CD14-positive monocyte (primary cell): ENCODE measurements around the gene BACH2. TPM values are rescaled to one million over a fixed set of nuclear protein-coding genes. Genes with fewer than 3 reads are reported as not detected.
A peak's percentile ranks its signal among the peaks of the same experiment; 100 is the strongest.

ENCODE experiments used
- DNase-seq, 3 donors: peaks; one replicate each; pipeline ENCODE4 v3.0.0-alpha.2; 2011 to 2022
- H2AFZ ChIP-seq: 2 replicates; pipeline ENCODE4 v1.6.0; 2012; ENCODE audit warnings: mild to moderate bottlenecking, low read depth, low read length, inconsistent platforms; ENCODE audit not compliant: insufficient read depth, poor library complexity, severe bottlenecking
- H3K27ac ChIP-seq, 2 donors: 1 replicate in 1 of 2; 2 replicates in 1 of 2; pipeline ENCODE4 v1.5.1; 2012 to 2013; ENCODE audit warnings: low read length in 2 of 2, control low read depth in 1 of 2, inconsistent platforms in 1 of 2, low read depth in 1 of 2, mild to moderate bottlenecking in 1 of 2
- H3K27me3 ChIP-seq, 2 donors: one replicate each; pipeline versions ENCODE4 v1.6.0 to v1.6.1; 2011 to 2013; ENCODE audit warnings: low read length in 2 of 2; ENCODE audit not compliant: control insufficient read depth in 2 of 2, insufficient read depth in 2 of 2
- H3K36me3 ChIP-seq, 2 donors: replicated peaks in 1 of 2; 1 replicate in 1 of 2; 2 replicates in 1 of 2; pipeline versions ENCODE4 v1.5.1 to v1.6.1; 2012 to 2013; ENCODE audit warnings: low read length in 2 of 2, control low read depth in 1 of 2, inconsistent platforms in 1 of 2, mild to moderate bottlenecking in 1 of 2; ENCODE audit not compliant: insufficient read depth in 2 of 2, control insufficient read depth in 1 of 2
- H3K4me1 ChIP-seq, 2 donors: 1 replicate in 1 of 2; 2 replicates in 1 of 2; pipeline versions ENCODE4 v1.5.1 to v1.6.1; 2012 to 2013; ENCODE audit warnings: low read length in 2 of 2, control low read depth in 1 of 2, inconsistent platforms in 1 of 2, mild to moderate bottlenecking in 1 of 2, moderate library complexity in 1 of 2; ENCODE audit not compliant: insufficient read depth in 2 of 2, control insufficient read depth in 1 of 2
- H3K4me2 ChIP-seq: replicated peaks from 2 replicates; pipeline ENCODE3; 2012; ENCODE audit warnings: low read length, moderate library complexity, mild to moderate bottlenecking; ENCODE audit not compliant: poor library complexity, severe bottlenecking; ENCODE audit errors: extremely low read depth
- H3K4me3 ChIP-seq, 3 experiments: fragments of 200-600 bp in 1 of 3; sonication (generic) in 1 of 3; replicated peaks in 1 of 3; 1 replicate in 2 of 3; 2 replicates in 1 of 3; pipeline ENCODE4 v1.5.1; 2011 to 2013; ENCODE audit warnings: low read length in 3 of 3, mild to moderate bottlenecking in 3 of 3, control low read depth in 2 of 3, low read depth in 2 of 3, inconsistent platforms in 1 of 3, moderate library complexity in 1 of 3
- H3K79me2 ChIP-seq: 2 replicates; pipeline ENCODE4 v1.6.0; 2012; ENCODE audit warnings: mild to moderate bottlenecking, control low read depth, inconsistent platforms, low read length, moderate library complexity; ENCODE audit not compliant: insufficient read depth
- H3K9ac ChIP-seq: 2 replicates; pipeline ENCODE4 v1.6.0; 2017; ENCODE audit warnings: low read length, mild to moderate bottlenecking; ENCODE audit not compliant: insufficient read depth, poor library complexity, severe bottlenecking
- H3K9me3 ChIP-seq, 2 donors: replicated peaks in 1 of 2; 1 replicate in 1 of 2; 2 replicates in 1 of 2; pipeline versions ENCODE4 v1.5.1 to v1.6.1; 2012 to 2013; ENCODE audit warnings: low read length in 2 of 2, control low read depth in 1 of 2; ENCODE audit not compliant: control insufficient read depth in 1 of 2, insufficient read depth in 1 of 2
- H4K20me1 ChIP-seq: 2 replicates; pipeline ENCODE4 v1.6.0; 2012; ENCODE audit warnings: mild to moderate bottlenecking, low read length, control low read depth, moderate library complexity; ENCODE audit not compliant: insufficient read depth
- H3K27ac Mint-ChIP-seq, 7 donors: one replicate each; pipeline ENCODE4 v1.8.0; 2020; ENCODE audit warnings: mild to moderate bottlenecking in 7 of 7, mixed read lengths in 7 of 7, moderate library complexity in 6 of 7, inconsistent platforms in 2 of 7
- H3K27me3 Mint-ChIP-seq, 3 donors: one replicate each; pipeline ENCODE4 v1.8.0; 2021 to 2022; ENCODE audit warnings: low read depth in 3 of 3, mild to moderate bottlenecking in 3 of 3, mixed read lengths in 3 of 3, moderate library complexity in 3 of 3, inconsistent platforms in 1 of 3
- H3K36me3 Mint-ChIP-seq, 2 donors: one replicate each; pipeline ENCODE4 v1.8.0; 2020; ENCODE audit warnings: mixed read lengths in 2 of 2, inconsistent platforms in 1 of 2, mild to moderate bottlenecking in 1 of 2
- H3K4me1 Mint-ChIP-seq: one replicate; pipeline ENCODE4 v1.8.0; 2020; ENCODE audit warnings: mild to moderate bottlenecking, mixed read lengths
- H3K4me3 Mint-ChIP-seq, 2 donors: one replicate each; pipeline ENCODE4 v1.8.0; 2020; ENCODE audit warnings: mild to moderate bottlenecking in 2 of 2, mixed read lengths in 2 of 2, moderate library complexity in 1 of 2
- H3K9me3 Mint-ChIP-seq, 7 donors: one replicate each; pipeline ENCODE4 v1.8.0; 2020 to 2022; ENCODE audit warnings: mixed read lengths in 7 of 7, mild to moderate bottlenecking in 6 of 7, moderate library complexity in 6 of 7, inconsistent platforms in 2 of 7
- WGBS: methylation state at CpG from one replicate; pipeline ENCODE4 v1.1.5; 2013; ENCODE audit warnings: missing lambda C conversion rate; ENCODE audit not compliant: insufficient coverage; 5-methylcytosine and 5-hydroxymethylcytosine counted together
- intact Hi-C, 2 donors: fragments of 100-400 bp; cut with micrococcal nuclease; formaldehyde crosslinking; loops; one replicate each; pipeline versions ENCODE4 v1.15.0 to v1.15.1; 2023
- polyA plus RNA-seq, 3 donors: library from polyadenylated mRNA; depleted of rRNA in 1 of 3; unstranded in 2 of 3; stranded (reverse) in 1 of 3; fragments of 300-500 nt in 2 of 3; fragments of >200 nt in 1 of 3; fragmentation: Illumina TruSeq in 2 of 3; gene quantifications; 1 replicate in 2 of 3; 2 replicates in 1 of 3; pipeline ENCODE4 v1.2.3, GENCODE V29; 2012 to 2021
- TF ChIP-seq, protein P1 (sequence below): fragments of 200-600 bp; IDR thresholded peaks from one replicate; pipeline ENCODE4 v1.8.0; 2022; ENCODE audit warnings: antibody characterized with exemption, mild to moderate bottlenecking

BACH2 gene
- polyA plus RNA-seq, 3 donors, result 0.04 to 0.09 (median 0.05) TPM

DNA sequence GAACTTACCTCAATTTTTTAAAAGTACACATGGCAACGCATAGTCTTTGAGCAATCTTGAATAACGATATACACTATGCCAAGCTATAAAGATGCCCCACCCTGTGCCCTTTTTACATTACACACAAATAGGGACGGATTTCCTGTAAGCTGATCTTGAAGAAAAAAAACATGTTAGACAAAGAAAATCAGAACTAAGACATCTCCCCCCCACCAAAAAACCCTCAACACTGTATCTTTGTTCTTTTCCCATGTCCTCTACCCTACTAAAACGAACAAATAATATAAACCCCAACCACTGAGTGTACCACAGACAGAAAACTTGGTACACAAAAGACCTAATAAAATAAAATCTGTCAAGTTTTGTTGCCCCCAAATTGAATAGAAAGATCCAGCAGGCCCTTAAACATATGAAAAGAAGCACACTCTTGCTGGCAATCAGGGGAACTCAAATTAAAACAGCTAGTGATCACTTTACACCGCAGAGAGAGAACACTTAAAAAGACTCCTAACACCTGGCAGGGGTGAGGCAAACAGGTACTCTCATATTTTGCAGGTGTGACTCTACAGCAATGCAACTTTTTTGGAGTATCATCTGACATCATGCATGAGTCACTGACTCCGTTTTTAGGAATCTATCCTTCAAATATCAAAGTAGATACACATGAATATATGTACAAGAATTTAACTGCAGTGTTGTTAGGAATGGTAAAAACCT lies 29.6 kb downstream of the BACH2 start:
- Mint-ChIP-seq H3K27ac (peak overlapping the region in 1 of 7 donors; percentile 14), H3K4me1 (peaks cover 4% of the 10 kb centered on the region), H3K9me3 (peaks cover 0 to 8% (median 0%) of the 10 kb centered on the region in 7 donors), H3K36me3 (no peaks in the 10 kb centered on the region), H3K27me3 (no peaks in the 10 kb centered on the region), H3K4me3 (no peak overlapping the region)
- Histone ChIP-seq H3K9me3 (no peaks in the 10 kb centered on the region), H3K27me3 (no peaks in the 10 kb centered on the region), H3K79me2 (no peaks in the 10 kb centered on the region), H4K20me1 (no peaks in the 10 kb centered on the region), H2AFZ (no peak overlapping the region), H3K9ac (no peak overlapping the region), H3K4me3 (no peak overlapping the region), H3K36me3 (no peaks in the 10 kb centered on the region), H3K4me1 (no peaks in the 10 kb centered on the region), H3K27ac (no peak overlapping the region), H3K4me2 (no peak overlapping the region)
- TF ChIP-seq, protein P1, sequence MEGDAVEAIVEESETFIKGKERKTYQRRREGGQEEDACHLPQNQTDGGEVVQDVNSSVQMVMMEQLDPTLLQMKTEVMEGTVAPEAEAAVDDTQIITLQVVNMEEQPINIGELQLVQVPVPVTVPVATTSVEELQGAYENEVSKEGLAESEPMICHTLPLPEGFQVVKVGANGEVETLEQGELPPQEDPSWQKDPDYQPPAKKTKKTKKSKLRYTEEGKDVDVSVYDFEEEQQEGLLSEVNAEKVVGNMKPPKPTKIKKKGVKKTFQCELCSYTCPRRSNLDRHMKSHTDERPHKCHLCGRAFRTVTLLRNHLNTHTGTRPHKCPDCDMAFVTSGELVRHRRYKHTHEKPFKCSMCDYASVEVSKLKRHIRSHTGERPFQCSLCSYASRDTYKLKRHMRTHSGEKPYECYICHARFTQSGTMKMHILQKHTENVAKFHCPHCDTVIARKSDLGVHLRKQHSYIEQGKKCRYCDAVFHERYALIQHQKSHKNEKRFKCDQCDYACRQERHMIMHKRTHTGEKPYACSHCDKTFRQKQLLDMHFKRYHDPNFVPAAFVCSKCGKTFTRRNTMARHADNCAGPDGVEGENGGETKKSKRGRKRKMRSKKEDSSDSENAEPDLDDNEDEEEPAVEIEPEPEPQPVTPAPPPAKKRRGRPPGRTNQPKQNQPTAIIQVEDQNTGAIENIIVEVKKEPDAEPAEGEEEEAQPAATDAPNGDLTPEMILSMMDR, result no peak
- 87% methylated on average over 3 of the region's 6 CpGs for WGBS
- intact Hi-C loops, result no loop called here
- DNase-seq, result no peak

DNA sequence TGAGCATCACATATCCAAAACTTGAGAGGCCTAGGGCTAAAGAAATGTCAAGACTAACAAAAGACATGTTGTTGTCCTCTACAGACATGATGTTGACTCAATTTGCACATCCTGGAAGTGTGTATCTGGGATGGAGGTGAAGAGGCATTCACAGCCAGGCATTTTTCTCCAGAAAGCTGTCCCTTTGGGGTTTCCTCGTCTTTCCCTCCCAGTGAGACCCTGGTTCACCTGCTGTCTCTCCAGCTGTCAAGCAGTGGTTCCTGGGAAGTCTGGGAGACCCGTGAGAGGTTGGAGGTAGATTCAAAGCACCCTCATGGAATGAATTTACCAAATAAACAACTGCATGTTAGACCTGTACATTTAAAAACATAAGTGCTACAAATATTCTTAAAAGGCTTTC lies 32.1 kb downstream of the BACH2 start:
- Histone ChIP-seq H3K27me3 (no peaks in the 10 kb centered on the region), H3K79me2 (no peaks in the 10 kb centered on the region), H3K36me3 (no peaks in the 10 kb centered on the region), H3K4me2 (no peak overlapping the region), H3K27ac (no peak overlapping the region), H2AFZ (no peak overlapping the region), H3K9me3 (no peaks in the 10 kb centered on the region), H3K4me3 (no peak overlapping the region), H3K9ac (no peak overlapping the region), H4K20me1 (no peaks in the 10 kb centered on the region), H3K4me1 (no peaks in the 10 kb centered on the region)
- H3K4me1 Mint-ChIP-seq, result no peaks in the 10 kb centered on the region
- no peak overlapping the region for H3K4me3 Mint-ChIP-seq
- H3K36me3 Mint-ChIP-seq, result no peaks in the 10 kb centered on the region
- H3K27me3 Mint-ChIP-seq, result peaks cover 0 to 1% (median 0%) of the 10 kb centered on the region in 3 donors
- H3K9me3 Mint-ChIP-seq, result peaks cover 0 to 3% (median 0%) of the 10 kb centered on the region in 7 donors
- intact Hi-C loops, result no loop called here
- no peak for DNase-seq
- WGBS, result no CpG with 5 or more reads among the region's 2 CpGs
- H3K27ac Mint-ChIP-seq, result no peak overlapping the region
- TF ChIP-seq, protein P1, result no peak
